ENCODE measurements around the gene WDR7. TPM values are rescaled to one million over a fixed set of nuclear protein-coding genes. Genes with fewer than 3 reads are reported as not detected.

WDR7 gene
- total and polyA plus RNA-seq, 9 of the 15 experiments (the other 6 are each of a cell fraction or from before 2014, with no cell fraction given) = 1.4 to 9.4 (median 5.3) TPM

- ChIA-PET POLR2A (no interaction called here), CTCF (ENCODE audit: low intra/inter-chr PET ratio) (interaction anchor here (1.1 kb wide), 1 partner anchor 814 kb away, joined by 4 read pairs; no protein-coding TSS in a partner anchor)
- no peaks in the 10 kb centered on the region for H4K20me1 ChIP-seq (replicated peaks; ENCODE audit: control insufficient read depth, insufficient read depth, low read length)
- H3K9me3 ChIP-seq (replicated peaks; ENCODE audit: control insufficient read depth, insufficient read depth, low read depth, low read length) = no peaks in the 10 kb centered on the region
- BruUV-seq (replicated peaks) = no TSS peak
- no peaks in the 10 kb centered on the region for H3K9me1 ChIP-seq (ENCODE audit: control insufficient read depth, insufficient read depth, low read length)
- H3K27me3 ChIP-seq (ENCODE audit: control insufficient read depth in 2 of 2, insufficient read depth in 2 of 2, low read length in 2 of 2) = no peaks in the 10 kb centered on the region
- intact Hi-C loops (cut with micrococcal nuclease) = loop anchor here (2.0 to 5.0 kb wide), 2 partner anchors 699 to 814 kb away; no protein-coding TSS in a partner anchor
- H3K27ac ChIP-seq (ENCODE audit: extremely low read depth, low read depth, low read length) = no peak overlapping the region
- no peaks in the 10 kb centered on the region for H3K36me3 ChIP-seq (ENCODE audit: control insufficient read depth, insufficient read depth, low read length)
- in situ Hi-C loops (cut with MboI) = no loop called here
- no peak overlapping the region for H3K4me3 ChIP-seq
- H3K4me2 ChIP-seq (ENCODE audit: insufficient read depth, low read length) = no peak overlapping the region
- no peak for ATAC-seq
- no peak for DNase-seq (ENCODE audit: extremely low read depth in 1 of 4, low spot score in 3 of 4)
- FAIRE-seq = no peak
- no peak overlapping the region for H3K9ac ChIP-seq (ENCODE audit: insufficient read depth in 1 of 2, low read depth in 2 of 2, low read length in 2 of 2)
- H3K4me1 ChIP-seq (replicated peaks in 1 of 2; ENCODE audit: control insufficient read depth in 2 of 2, insufficient read depth in 2 of 2, low read length in 2 of 2) = no peaks in the 10 kb centered on the region
- H3K79me2 ChIP-seq (ENCODE audit: control insufficient read depth, insufficient read depth, low read length) = no peaks in the 10 kb centered on the region
- no peak overlapping the region for H2AFZ ChIP-seq (ENCODE audit: low read depth, low read length)
- TF ChIP-seq MBD1 (CRISPR knock-in tag; IDR thresholded peaks at IDR 0.05) (no peak), POLR3A (IDR thresholded peaks at IDR 0.05; ENCODE audit: borderline replicate concordance, extremely low read depth, insufficient read depth, insufficient read length) (no peak), ZNF280B (CRISPR knock-in tag; IDR thresholded peaks at IDR 0.05) (no peak), MECOM (CRISPR knock-in tag; IDR thresholded peaks at IDR 0.05) (no peak), ZBTB12 (CRISPR knock-in tag; IDR thresholded peaks at IDR 0.05) (no peak), PURB (CRISPR knock-in tag; IDR thresholded peaks at IDR 0.05; ENCODE audit: low read depth) (no peak), MCM2 (IDR thresholded peaks at IDR 0.05; ENCODE audit: low read depth) (no peak), DNMT1 (IDR thresholded peaks at IDR 0.05) (no peak), ZNF449 (CRISPR knock-in tag; IDR thresholded peaks at IDR 0.05) (no peak)
Observed at GRCh38 chr18:56747857-56748256, 96.7 kb downstream of the WDR7 start.

Data from K562 (cell line).